ENCODE data around the gene IGF2BP2. TPM values are rescaled to one million over a fixed set of nuclear protein-coding genes. Genes with fewer than 3 reads are reported as not detected.

Gene IGF2BP2
- total and polyA plus RNA-seq, 2 of the 13 experiments (the other 11 are each of a cell fraction or from before 2014, with no cell fraction given) = 6.5 to 46.0 TPM

DNA sequence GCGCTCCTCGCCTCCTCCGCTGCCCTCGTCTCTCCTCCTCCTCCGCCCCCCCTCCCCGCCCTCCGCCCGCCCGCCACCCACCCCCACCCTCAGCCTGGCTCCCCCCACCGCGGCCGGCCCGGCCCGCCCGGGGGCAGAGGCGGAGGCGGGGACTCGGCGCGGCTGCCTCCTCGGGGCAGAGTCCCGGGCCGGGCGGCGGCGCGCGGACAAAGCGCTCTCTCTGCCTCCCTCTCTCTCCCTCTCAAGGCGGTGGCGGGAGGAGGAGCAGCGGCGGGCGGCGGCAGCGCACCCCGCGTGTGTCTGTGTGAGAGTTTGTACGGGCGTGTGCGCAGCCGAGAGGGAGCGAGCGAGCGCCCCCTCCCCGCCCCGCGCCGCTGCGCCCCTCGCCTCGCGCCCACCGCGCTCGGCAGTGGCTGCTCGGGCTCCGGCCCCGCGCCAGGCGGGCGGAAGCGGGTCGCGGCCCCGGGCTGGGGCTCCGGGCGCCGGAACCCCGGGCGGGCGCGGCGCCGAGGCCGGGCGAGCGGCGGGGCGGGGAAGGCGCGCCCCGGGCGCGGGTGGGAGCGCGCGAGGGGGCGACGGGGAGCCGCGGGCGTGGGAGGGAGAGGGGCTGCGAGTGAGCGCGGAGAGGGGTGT lies at the start of gene IGF2BP2 (continued):
- TF ChIP-seq ZFP36 (IDR thresholded peaks at IDR 0.05; ENCODE audit: borderline replicate concordance, low read depth, low read length, partially characterized antibody) (no peak), HDAC6 (IDR thresholded peaks at IDR 0.05; ENCODE audit: low read depth, low read length) (no peak), ZNF75D (CRISPR knock-in tag; IDR thresholded peaks at IDR 0.05; ENCODE audit: borderline replicate concordance) (no peak), TAF15 (IDR thresholded peaks at IDR 0.05; ENCODE audit: low read depth, low read length, poor library complexity, severe bottlenecking) (no peak), ZNF496 (CRISPR knock-in tag; IDR thresholded peaks at IDR 0.05; ENCODE audit: insufficient replicate concordance) (no peak), CCAR2 (optimal IDR thresholded peaks at IDR 0.05; ENCODE audit: low read depth, low read length) (no peak), ZBTB40 (IDR thresholded peaks at IDR 0.05) (no peak), ZBTB40 (CRISPR knock-in tag; IDR thresholded peaks at IDR 0.05) (no peak; the same call in 1 of the 2 replicates), ZNF431 (CRISPR knock-in tag; IDR thresholded peaks at IDR 0.05; ENCODE audit: borderline replicate concordance, low read depth) (no peak), SIN3A (IDR thresholded peaks at IDR 0.05; ENCODE audit: borderline replicate concordance, low read depth, low read length) (no peak), ZNF556 (CRISPR knock-in tag; IDR thresholded peaks at IDR 0.05; ENCODE audit: borderline replicate concordance) (peak; percentile 16; the same call in 1 of the 2 replicates), NR2F2 (IDR thresholded peaks at IDR 0.05; ENCODE audit: borderline replicate concordance, low read depth) (no peak), RAD21 (CRISPR knock-in tag; IDR thresholded peaks at IDR 0.05) (peak; percentile 20)
- TF ChIP-seq, protein P1, sequence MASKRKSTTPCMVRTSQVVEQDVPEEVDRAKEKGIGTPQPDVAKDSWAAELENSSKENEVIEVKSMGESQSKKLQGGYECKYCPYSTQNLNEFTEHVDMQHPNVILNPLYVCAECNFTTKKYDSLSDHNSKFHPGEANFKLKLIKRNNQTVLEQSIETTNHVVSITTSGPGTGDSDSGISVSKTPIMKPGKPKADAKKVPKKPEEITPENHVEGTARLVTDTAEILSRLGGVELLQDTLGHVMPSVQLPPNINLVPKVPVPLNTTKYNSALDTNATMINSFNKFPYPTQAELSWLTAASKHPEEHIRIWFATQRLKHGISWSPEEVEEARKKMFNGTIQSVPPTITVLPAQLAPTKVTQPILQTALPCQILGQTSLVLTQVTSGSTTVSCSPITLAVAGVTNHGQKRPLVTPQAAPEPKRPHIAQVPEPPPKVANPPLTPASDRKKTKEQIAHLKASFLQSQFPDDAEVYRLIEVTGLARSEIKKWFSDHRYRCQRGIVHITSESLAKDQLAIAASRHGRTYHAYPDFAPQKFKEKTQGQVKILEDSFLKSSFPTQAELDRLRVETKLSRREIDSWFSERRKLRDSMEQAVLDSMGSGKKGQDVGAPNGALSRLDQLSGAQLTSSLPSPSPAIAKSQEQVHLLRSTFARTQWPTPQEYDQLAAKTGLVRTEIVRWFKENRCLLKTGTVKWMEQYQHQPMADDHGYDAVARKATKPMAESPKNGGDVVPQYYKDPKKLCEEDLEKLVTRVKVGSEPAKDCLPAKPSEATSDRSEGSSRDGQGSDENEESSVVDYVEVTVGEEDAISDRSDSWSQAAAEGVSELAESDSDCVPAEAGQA (IDR thresholded peaks at IDR 0.05; ENCODE audit: low read depth) = no peak
- TF ChIP-seq, protein P1 (CRISPR knock-in tag; IDR thresholded peaks at IDR 0.05; ENCODE audit: borderline replicate concordance) = no peak
